H1 (cell line): ENCODE measurements around the gene OPN5. TPM values are rescaled to one million over a fixed set of nuclear protein-coding genes. Genes with fewer than 3 reads are reported as not detected.

Source experiments
- CHD7 ChIP-seq: fragments of 300-600 bp; sonication (generic); IDR thresholded peaks from 2 replicates; pipeline ENCODE4 v1.7.1; 2012; ENCODE audit warnings: low read length, moderate library complexity, mild to moderate bottlenecking, inconsistent platforms; ENCODE audit not compliant: insufficient replicate concordance
- ZNF274 ChIP-seq: IDR thresholded peaks from 2 replicates; pipeline ENCODE4 v1.7.0; 2012; ENCODE audit warnings: low read length, borderline replicate concordance; ENCODE audit errors: extremely low read depth
- polyA plus RNA-seq, 7 experiments: library from polyadenylated mRNA; depleted of rRNA in 3 of 7; stranded (reverse) in 5 of 7; unstranded in 2 of 7; fragments of >200 nt in 5 of 7; fragments of 200-250 nt in 2 of 7; gene quantifications; 1 replicate in 5 of 7; 2 replicates in 1 of 7; 4 replicates in 1 of 7; pipeline versions ENCODE4 v1.2.1 to v1.2.3, GENCODE V29; 2011 to 2013; ENCODE audit warnings: missing spikeins in 2 of 7, mixed read lengths in 2 of 7
- total RNA-seq: library from RNA; stranded (reverse); fragmentation: NEBNext Ultra II Directional; extraction: Animal tissue kit (Norgen Biotek cat#: 25700); gene quantifications from 2 replicates; pipeline ENCODE4 v1.2.1, GENCODE V29; 2021

Gene OPN5
- total and polyA plus RNA-seq, 2 of the 8 experiments (the other 6 are each of a cell fraction or from before 2014, with no cell fraction given): not detected

GRCh38 chr6:47766445-47766844, 15.4 kb upstream of the OPN5 start (continued):
- TF ChIP-seq CHD7: no peak
- no peak for TF ChIP-seq ZNF274
